Cardiac fibroblast (primary cell): ENCODE data around the gene GPC6.

Source experiments
- DNase-seq, 2 donors: peaks; one replicate each; pipeline versions ENCODE4 v3.0.0 to v3.0.0-alpha.2; 2010; ENCODE audit warnings: low read depth in 2 of 2
- H3K4me3 ChIP-seq, 2 donors: replicated peaks in 1 of 2; 1 replicate in 1 of 2; 2 replicates in 1 of 2; pipeline ENCODE4 v1.5.1; 2011; ENCODE audit warnings: low read depth in 2 of 2, low read length in 2 of 2, mild to moderate bottlenecking in 2 of 2, moderate library complexity in 1 of 2
- CTCF ChIP-seq: IDR thresholded peaks from one replicate; pipeline ENCODE4 v1.5.1; 2011; ENCODE audit warnings: low read depth, mild to moderate bottlenecking, low read length, inconsistent platforms

Gene GPC6

GRCh38 chr13:93621051-93621450 is 394.4 kb downstream of the GPC6 start:
- no peak for DNase-seq
- no peak overlapping the region for H3K4me3 ChIP-seq
- no peak for TF ChIP-seq CTCF

GRCh38 chr13:93621966-93622365 is 395.4 kb downstream of the GPC6 start:
- no peak for DNase-seq
- TF ChIP-seq CTCF = no peak
- no peak overlapping the region for H3K4me3 ChIP-seq

DNA sequence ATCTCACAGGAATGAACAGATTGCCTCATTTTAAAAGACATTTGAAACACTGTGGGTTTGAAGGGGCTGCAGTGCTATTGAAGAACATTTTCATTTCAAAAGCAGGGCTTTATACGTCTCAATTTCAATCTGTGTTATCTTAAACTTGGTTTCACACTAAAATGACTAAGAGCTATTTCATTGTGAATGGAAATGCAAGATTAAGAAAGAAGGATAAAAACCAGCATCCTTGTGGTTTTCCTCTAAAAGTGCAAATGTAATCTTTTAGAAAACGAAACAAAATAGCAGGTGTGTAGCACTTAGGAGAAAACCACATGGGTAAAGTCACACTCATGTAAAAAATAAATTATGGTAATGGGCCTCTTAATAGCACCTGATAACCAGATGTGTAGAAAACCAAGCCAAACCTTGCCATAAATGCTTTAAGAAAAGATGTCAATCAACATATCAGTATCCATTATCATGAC is 397.7 kb downstream of the GPC6 start:
- no peak overlapping the region for H3K4me3 ChIP-seq
- DNase-seq = peak in 1 of 2 donors; percentile 33
- TF ChIP-seq CTCF = no peak

- no peak overlapping the region for H3K4me3 ChIP-seq
- DNase-seq = peak; percentile 22 to 39
- TF ChIP-seq CTCF = no peak
Observed at GRCh38 chr13:93625536-93625935, 398.9 kb downstream of the GPC6 start.

DNA sequence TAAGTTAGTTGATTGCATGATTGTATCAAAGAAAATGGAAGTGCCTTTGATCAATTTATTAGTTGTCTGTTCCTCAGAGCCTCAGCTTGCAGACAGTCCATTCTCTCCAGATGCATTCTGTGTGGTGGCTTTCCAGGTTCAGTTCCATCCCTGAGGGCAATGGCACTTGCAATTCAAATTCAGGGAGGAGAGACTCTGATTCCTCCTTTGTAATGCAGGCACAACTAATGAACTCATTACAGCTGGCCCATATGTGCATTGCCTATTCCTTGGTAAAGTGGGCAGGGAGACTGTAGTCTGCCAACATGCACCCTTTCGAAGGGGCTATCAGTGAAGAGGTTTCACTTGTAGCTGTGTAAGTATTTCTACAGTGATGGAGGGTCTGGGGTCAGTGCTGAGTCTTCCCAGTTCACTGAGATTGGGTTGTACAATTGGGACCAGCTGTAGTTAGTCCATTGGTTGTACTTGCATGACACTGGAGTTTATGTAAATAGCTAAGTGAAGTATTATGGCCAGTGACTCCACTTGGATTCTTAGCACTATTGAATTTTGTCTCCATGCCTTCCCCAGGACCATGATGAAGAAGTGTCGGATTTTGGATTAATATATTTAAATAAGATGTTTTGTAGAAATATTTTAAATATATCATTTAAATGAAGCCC is 401.7 kb downstream of the GPC6 start:
- no peak for DNase-seq
- TF ChIP-seq CTCF = no peak
- H3K4me3 ChIP-seq = no peak overlapping the region

- no peak for TF ChIP-seq CTCF
- DNase-seq = peak; percentile 12 to 83
- no peak overlapping the region for H3K4me3 ChIP-seq
Observed at GRCh38 chr13:93635616-93636032, 409.0 kb downstream of the GPC6 start.

GRCh38 chr13:93637852-93638251 is 411.2 kb downstream of the GPC6 start:
- no peak for DNase-seq
- TF ChIP-seq CTCF = no peak
- H3K4me3 ChIP-seq = no peak overlapping the region
